ENCODE results near the gene SGCB.

Gene SGCB

DNA sequence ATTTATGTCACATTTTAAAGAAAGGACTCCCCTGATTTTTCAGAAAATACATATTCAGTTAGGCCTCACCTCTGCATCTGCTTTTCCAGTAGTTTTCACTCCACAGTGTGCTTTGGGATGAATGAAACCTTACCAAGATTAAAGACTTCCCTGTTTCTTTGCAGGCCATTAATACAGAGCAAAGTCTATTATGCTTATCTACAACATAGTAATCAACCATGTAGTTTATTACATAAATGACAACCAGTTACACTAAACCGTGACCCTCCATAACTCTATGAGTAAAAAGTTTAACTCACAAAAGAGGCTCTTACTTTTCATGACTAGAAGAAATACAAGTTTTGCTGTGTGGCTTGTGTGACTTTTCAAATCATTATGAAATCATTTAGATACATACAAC lies 20.3 kb downstream of the SGCB start:
- no peak for DNase-seq

- DNase-seq = no peak
These were observed 21.1 kb downstream of the SGCB start for GRCh38 chr4:52016981-52017380.

GRCh38 chr4:52015366-52015765 lies 22.7 kb downstream of the SGCB start:
- no peak for DNase-seq

DNA sequence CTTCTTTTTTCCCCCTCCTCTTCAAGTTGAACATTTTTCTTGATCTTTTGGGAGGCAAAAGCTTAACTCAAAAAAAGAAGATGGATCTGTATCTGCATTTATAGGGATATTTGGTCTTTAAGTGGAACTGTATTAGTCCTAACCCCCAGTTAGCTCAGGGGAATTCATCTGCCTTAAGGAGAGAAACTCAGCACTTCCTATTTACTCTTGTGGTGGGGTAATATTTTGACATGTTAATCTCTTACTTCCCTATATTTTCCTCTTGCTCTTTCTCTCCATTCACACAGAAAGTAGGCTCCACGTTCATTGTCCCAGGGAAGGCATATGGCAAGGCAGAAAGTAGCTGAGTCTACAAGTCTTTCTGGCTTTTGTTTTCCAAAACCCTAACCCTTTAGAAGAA lies 23.2 kb downstream of the SGCB start:
- no peak for DNase-seq

GRCh38 chr4:52012651-52013050 lies 25.4 kb downstream of the SGCB start:
- no peak for DNase-seq

GRCh38 chr4:52010986-52011385 lies 27.1 kb downstream of the SGCB start:
- no peak for DNase-seq

DNA sequence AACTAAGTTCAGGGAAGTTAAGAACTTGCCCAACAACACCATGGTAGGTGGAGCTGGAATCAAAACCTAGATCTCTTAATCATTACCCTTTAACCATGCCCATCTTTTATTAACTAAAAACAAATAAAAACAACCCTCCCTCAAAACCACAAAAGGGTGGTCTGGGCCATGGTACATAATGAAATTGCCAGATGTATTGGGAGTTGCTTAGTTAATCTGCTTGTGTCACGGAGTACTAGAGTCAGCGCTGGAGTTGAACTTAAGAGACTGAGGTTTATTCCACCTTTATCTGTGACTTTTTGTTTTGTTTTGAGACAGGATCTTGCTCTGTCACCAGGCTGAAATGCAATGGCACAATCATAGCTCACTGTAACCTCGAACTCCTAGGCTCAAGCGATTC lies 31.2 kb downstream of the SGCB start:
- no peak for DNase-seq

DNA sequence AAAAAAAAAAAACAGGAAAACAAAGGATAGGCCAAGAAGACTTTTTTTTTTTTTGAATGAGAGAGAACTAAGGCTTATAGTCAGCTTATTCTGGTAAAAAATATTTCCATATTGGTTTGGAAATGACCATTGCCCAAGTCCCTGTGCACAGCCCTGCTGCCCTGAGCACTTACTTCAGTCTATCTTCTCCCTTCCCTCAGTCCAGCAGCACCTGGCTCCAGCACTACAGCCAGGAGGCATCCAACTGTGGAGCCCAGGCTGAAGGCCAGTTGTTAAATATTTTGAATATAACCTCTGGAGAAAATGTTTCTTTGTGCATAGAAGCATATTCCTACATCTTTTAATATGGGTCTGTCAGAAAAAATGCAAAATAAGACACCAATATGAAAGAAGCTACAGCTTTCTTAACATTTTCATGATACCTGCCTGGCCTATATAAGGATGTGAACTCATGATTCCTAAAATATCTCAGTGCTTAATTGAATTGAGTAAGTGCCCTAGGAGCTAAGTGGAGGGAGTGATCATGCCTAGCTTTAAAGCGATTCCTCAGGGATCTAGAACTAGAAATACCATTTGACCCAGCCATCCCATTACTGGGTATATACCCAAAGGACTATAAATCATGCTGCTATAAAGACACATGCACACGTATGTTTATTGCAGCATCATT lies 32.4 kb downstream of the SGCB start:
- no peak for DNase-seq

DNA sequence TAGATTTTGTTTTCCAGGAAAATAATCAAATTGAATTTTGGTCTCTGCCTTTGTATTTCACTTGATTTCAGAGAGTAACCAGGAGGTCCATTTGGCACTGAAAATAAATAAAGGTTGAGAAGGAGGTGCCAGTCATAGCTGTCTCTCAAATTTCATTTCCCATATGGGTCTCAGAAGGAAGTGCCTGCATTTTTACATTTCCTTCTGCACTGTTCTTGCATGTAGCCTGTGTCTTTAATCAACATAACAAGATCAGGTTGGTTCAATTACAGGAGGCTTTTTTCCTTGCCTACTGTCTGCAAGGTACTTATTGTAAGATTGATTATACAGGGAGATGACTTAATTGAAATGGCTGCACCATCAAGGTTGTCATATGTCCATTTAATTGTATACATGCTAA lies 33.7 kb downstream of the SGCB start:
- no peak for DNase-seq

GRCh38 chr4:52001616-52002015 lies 36.5 kb downstream of the SGCB start:
- no peak for DNase-seq

- no peak for DNase-seq
These were observed 38.8 kb downstream of the SGCB start for GRCh38 chr4:51999250-51999649.

DNA sequence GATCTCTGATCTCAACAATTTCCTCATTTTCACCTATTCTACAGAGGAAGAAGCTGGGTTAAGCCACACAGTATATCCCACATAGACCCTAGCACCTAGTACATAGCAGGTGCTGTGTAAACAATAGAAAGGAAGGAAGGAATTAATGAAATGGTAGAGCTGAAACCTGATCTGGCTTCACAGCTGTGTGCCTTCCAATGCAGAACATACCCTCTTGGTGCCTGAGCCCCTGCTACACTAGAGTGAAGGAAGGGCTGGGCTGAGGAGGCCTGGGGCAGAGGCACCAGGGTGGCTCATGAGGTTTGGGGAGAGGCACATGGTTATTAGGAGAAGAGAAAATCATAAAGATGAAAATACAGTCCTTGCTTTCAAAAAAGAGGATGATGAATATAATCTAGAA lies 39.3 kb downstream of the SGCB start:
- no peak for DNase-seq

DNA sequence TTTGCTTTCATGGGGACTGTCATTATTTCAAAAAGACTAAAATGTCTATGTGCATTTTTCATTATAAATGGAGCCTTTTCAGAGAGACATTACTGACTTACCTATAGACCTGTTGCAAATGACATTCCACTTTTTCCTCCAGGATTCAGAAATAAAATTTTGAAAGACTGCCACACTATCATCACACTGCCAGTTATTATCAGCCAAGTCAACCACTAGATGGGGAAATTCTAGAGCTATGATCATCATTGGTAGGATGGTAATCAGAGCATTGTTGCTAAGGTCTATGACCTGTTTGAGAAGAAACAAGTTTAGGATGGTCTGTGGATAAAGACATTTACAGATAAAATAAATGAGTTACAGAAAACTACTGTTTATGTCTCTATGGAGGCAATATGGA lies 40.5 kb downstream of the SGCB start:
- no peak for DNase-seq

DNA sequence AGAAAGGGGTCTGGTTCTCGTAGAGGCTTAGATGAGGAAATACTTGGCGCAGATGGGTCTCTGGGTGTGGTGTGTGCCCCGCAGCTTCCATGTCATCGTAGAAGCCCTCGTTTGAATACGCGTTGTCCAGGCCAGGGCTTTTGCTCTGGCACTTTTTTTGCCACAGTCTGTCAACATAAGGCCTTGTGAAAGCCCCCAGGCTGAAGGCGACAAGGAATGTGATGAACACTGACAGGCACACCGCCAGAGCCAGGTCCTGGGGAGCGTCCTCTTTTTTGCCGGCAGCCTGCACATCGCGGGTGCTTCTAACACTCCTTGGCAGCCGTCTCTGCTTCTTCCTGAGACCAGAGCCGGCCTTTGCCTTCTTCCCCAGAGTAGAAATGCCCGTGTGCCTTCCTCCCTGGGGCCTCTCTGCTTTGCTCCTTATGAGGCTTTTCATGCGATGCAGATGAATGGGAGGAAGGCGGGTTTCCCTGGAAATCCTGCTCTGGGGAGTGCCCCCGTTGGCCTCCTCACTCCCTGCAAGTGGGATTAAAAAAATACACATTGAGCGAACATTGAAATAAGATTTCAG lies 42.4 kb downstream of the SGCB start:
- DNase-seq = no peak
